ENCODE measurements around the gene HDAC4.

- TF ChIP-seq, protein P1, sequence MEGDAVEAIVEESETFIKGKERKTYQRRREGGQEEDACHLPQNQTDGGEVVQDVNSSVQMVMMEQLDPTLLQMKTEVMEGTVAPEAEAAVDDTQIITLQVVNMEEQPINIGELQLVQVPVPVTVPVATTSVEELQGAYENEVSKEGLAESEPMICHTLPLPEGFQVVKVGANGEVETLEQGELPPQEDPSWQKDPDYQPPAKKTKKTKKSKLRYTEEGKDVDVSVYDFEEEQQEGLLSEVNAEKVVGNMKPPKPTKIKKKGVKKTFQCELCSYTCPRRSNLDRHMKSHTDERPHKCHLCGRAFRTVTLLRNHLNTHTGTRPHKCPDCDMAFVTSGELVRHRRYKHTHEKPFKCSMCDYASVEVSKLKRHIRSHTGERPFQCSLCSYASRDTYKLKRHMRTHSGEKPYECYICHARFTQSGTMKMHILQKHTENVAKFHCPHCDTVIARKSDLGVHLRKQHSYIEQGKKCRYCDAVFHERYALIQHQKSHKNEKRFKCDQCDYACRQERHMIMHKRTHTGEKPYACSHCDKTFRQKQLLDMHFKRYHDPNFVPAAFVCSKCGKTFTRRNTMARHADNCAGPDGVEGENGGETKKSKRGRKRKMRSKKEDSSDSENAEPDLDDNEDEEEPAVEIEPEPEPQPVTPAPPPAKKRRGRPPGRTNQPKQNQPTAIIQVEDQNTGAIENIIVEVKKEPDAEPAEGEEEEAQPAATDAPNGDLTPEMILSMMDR (IDR thresholded peaks at IDR 0.05), result no peak
- TF ChIP-seq EZH2 (IDR thresholded peaks at IDR 0.05; ENCODE audit: borderline replicate concordance, insufficient read depth, low read depth, low read length, poor library complexity, severe bottlenecking), result no peak
Observed at GRCh38 chr2:239288951-239289511, 111.8 kb downstream of the HDAC4 start.
